Esophagus muscularis mucosa (tissue), 4 donors: ENCODE results near the gene EXOSC7. TPM values are rescaled to one million over a fixed set of nuclear protein-coding genes. Genes with fewer than 3 reads are reported as not detected.

Experiments used
- DNase-seq: peaks from one replicate; pipeline ENCODE4 v3.0.0-alpha.2; 2017; ENCODE audit errors: extremely low spot score
- H3K27ac ChIP-seq, 4 donors: fragments of 200-600 bp; sonication (generic); replicated peaks in 1 of 4; 1 replicate in 3 of 4; 2 replicates in 1 of 4; pipeline ENCODE4 v1.5.1; 2016 to 2019; ENCODE audit warnings: mild to moderate bottlenecking in 1 of 4
- H3K27me3 ChIP-seq, 4 donors: fragments of 200-600 bp; sonication (generic); one replicate each; pipeline versions ENCODE4 v1.5.1 to v1.6.0; 2016 to 2019
- H3K36me3 ChIP-seq, 4 donors: fragments of 200-600 bp; sonication (generic); one replicate each; pipeline ENCODE4 v1.5.1; 2016 to 2019
- H3K4me1 ChIP-seq, 4 donors: fragments of 200-600 bp; sonication (generic); one replicate each; pipeline ENCODE4 v1.5.1; 2016 to 2019
- H3K4me3 ChIP-seq, 4 donors: fragments of 200-600 bp; sonication (generic); 1 replicate in 2 of 4; 2 replicates in 2 of 4; pipeline ENCODE4 v1.5.1; 2016 to 2019; ENCODE audit warnings: mild to moderate bottlenecking in 4 of 4, moderate library complexity in 1 of 4
- H3K9me3 ChIP-seq, 4 donors: fragments of 200-600 bp; sonication (generic); 1 replicate in 3 of 4; 2 replicates in 1 of 4; pipeline ENCODE4 v1.5.1; 2016 to 2019
- EP300 ChIP-seq: sonication (generic); formaldehyde crosslinking; IDR thresholded peaks from one replicate; pipeline ENCODE4 v1.6.1; 2017; ENCODE audit warnings: antibody characterized with exemption
- POLR2A ChIP-seq: fragments of 450-650 bp; IDR thresholded peaks from one replicate; pipeline ENCODE4 v1.6.1; 2017; ENCODE audit warnings: antibody characterized with exemption, moderate library complexity, mild to moderate bottlenecking, low read depth
- POLR2AphosphoS5 ChIP-seq, 2 donors: sonication (generic); formaldehyde crosslinking; IDR thresholded peaks; one replicate each; pipeline ENCODE4 v1.6.1; 2017; ENCODE audit warnings: antibody characterized with exemption in 2 of 2
- WGBS: methylation state at CpG from one replicate; pipeline ENCODE4 v1.1.5; 2018; 5-methylcytosine and 5-hydroxymethylcytosine counted together
- intact Hi-C: fragments of 100-400 bp; cut with DNase I; formaldehyde crosslinking; loops from one replicate; pipeline ENCODE4 v1.15.1; 2023
- total RNA-seq, 4 donors: library from RNA; depleted of rRNA; stranded (reverse); fragments of >200 nt; gene quantifications; one replicate each; pipeline versions ENCODE4 v1.1.0 to v1.2.1, GENCODE V29; 2016
- TF ChIP-seq, protein P1 (sequence below), 3 experiments: fragments of 200-600 bp in 2 of 3; fragments of 450-650 bp in 1 of 3; sonication (generic) in 2 of 3; IDR thresholded peaks; one replicate each; pipeline ENCODE4 v1.5.1; 2017 to 2019; ENCODE audit warnings: antibody characterized with exemption in 3 of 3, mild to moderate bottlenecking in 2 of 3, moderate library complexity in 1 of 3

EXOSC7 gene
- total RNA-seq, 4 donors from 2014 or later = 20.8 to 35.1 (median 29.2) TPM

DNA sequence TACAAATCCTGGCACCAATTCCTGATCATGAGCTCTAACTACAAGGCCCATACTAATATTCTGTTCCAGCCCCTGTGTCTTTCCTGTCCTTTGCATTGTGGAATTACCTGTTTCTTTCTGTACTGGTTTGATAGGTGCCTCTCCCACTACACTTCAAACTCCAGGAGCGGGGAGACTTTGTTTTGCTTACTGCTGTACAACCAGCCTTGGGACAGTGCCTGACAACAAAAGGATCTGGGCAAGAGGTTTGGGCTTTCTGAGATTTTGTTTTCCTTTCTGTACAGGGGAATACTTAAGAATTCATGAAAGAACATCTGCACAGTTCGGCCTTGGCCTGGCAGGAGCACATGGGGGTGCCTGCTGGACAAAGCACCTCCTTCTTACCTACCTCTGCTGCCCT, 45.1 kb upstream of the EXOSC7 start:
- no peak for DNase-seq
- intact Hi-C loops = no loop called here
- no peak for TF ChIP-seq POLR2A
- TF ChIP-seq, protein P1, sequence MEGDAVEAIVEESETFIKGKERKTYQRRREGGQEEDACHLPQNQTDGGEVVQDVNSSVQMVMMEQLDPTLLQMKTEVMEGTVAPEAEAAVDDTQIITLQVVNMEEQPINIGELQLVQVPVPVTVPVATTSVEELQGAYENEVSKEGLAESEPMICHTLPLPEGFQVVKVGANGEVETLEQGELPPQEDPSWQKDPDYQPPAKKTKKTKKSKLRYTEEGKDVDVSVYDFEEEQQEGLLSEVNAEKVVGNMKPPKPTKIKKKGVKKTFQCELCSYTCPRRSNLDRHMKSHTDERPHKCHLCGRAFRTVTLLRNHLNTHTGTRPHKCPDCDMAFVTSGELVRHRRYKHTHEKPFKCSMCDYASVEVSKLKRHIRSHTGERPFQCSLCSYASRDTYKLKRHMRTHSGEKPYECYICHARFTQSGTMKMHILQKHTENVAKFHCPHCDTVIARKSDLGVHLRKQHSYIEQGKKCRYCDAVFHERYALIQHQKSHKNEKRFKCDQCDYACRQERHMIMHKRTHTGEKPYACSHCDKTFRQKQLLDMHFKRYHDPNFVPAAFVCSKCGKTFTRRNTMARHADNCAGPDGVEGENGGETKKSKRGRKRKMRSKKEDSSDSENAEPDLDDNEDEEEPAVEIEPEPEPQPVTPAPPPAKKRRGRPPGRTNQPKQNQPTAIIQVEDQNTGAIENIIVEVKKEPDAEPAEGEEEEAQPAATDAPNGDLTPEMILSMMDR (IDR thresholded peaks at IDR 0.05) = no peak
- no peak for TF ChIP-seq EP300
- no peak for TF ChIP-seq POLR2AphosphoS5 (IDR thresholded peaks at IDR 0.05)
- Histone ChIP-seq H3K4me3 (no peak overlapping the region), H3K27ac (no peak overlapping the region), H3K36me3 (peaks cover 20 to 84% (median 80%) of the 10 kb centered on the region in 4 donors), H3K9me3 (no peaks in the 10 kb centered on the region), H3K27me3 (no peaks in the 10 kb centered on the region), H3K4me1 (no peaks in the 10 kb centered on the region)
- WGBS = 91% methylated on average over 2 of the region's 2 CpGs

DNA sequence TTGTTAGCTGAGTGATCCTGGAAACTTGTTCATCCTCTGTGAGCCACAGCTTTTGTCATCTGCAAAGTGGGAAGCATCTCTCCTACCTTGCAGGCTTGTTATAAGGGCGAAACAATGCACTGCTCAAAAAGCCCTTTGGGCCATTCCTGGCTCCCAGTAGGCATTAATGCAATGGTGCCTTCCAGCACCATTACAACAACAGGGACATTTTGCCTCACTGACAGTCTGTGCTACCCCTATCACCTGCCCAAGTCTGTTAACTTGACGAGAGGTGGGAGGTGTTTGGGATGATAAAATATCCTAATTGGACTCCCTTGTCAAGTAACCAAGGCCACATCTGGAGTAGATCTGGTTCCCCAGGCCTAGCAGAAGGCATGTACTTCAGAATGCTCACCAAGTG, 44.3 kb upstream of the EXOSC7 start:
- Histone ChIP-seq H3K9me3 (no peaks in the 10 kb centered on the region), H3K4me1 (no peaks in the 10 kb centered on the region), H3K27me3 (no peaks in the 10 kb centered on the region), H3K36me3 (peaks cover 20 to 81% (median 74%) of the 10 kb centered on the region in 4 donors), H3K27ac (no peak overlapping the region), H3K4me3 (no peak overlapping the region)
- no peak for DNase-seq
- intact Hi-C loops = no loop called here
- TF ChIP-seq, protein P1 (IDR thresholded peaks at IDR 0.05) = no peak
- TF ChIP-seq POLR2AphosphoS5 (IDR thresholded peaks at IDR 0.05) = no peak
- TF ChIP-seq EP300 = no peak
- no peak for TF ChIP-seq POLR2A
- WGBS = 92% methylated on average over 2 of the region's 2 CpGs

DNA sequence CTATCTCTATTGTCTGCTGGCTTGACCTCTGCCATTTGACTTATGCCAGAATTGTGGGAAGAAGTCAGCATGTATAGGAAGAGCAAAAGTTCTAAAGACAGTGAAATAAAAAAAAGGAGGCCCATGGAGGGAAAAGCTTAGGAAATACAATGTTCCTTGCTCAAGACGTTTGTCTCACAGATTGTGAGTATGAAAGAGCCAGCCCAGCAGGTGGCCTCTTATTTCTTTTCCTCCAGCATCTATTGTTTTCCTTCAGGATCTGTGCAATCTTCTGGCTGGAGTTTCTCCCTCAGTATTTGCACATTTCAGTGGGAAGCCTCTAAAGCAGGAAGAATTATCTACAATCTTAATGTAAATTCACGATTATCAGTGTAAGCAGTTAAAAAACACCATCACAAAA, 43.8 kb upstream of the EXOSC7 start:
- WGBS = 74% methylated on average over 2 of the region's 2 CpGs
- Histone ChIP-seq H3K9me3 (no peaks in the 10 kb centered on the region), H3K4me1 (no peaks in the 10 kb centered on the region), H3K4me3 (no peak overlapping the region), H3K27ac (no peak overlapping the region), H3K27me3 (no peaks in the 10 kb centered on the region), H3K36me3 (peaks cover 23 to 81% (median 73%) of the 10 kb centered on the region in 4 donors)
- no peak for TF ChIP-seq EP300
- TF ChIP-seq, protein P1 (IDR thresholded peaks at IDR 0.05) = no peak
- TF ChIP-seq POLR2AphosphoS5 (IDR thresholded peaks at IDR 0.05) = no peak
- TF ChIP-seq POLR2A = no peak
- no peak for DNase-seq
- intact Hi-C loops = no loop called here

DNA sequence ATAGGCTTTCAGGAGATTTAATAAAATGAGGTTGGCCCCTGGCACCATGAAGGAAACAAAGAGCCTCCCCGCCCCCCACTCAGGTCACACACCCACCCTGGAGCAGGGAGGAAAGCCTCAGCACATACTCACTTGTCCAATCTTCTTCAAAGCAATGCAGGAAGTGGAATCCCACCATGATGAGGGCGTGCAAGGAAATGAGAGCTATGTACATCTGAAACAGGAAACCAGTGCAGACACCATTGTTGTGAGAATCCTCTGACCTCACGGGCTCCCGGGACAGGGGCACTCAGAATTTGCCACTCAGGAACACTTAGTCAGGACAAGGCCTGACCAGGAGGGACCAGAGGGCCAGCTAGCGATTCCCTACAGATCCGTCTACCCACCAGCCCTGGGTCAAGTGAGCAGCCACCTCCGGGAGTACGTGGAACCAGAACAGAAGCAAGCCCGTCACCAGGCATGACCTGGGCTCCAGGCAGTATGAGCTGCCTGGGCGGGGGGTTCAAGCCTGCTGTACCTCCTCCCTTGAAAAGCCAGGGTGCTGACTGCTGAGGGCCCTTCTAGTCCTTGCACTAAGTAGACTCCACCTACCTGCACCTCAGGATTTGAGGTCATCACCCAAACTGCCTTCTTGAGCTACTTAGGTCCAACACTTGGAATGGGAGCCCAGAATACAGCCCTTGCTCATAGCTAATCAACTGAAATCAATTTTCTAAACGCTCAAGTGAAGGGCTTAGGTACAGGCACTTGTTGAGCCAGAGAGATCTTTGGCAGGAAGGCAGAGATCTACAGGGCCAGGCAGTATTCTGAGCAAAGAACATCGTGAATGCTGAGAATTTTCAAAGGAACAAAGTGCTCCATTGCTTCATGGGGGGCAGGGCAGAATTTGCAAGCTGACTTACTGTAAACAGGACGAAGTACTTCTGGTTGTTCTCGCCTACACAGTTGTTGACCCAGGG, 42.8 kb upstream of the EXOSC7 start:
- 95% methylated on average over 10 of the region's 14 CpGs for WGBS
- TF ChIP-seq EP300 (no peak), POLR2A (no peak), POLR2AphosphoS5 (IDR thresholded peaks at IDR 0.05) (no peak)
- TF ChIP-seq, protein P1 (IDR thresholded peaks at IDR 0.05) = no peak
- Histone ChIP-seq H3K4me3 (no peak overlapping the region), H3K27ac (no peak overlapping the region), H3K4me1 (no peaks in the 10 kb centered on the region), H3K27me3 (no peaks in the 10 kb centered on the region), H3K36me3 (peaks cover 20 to 79% (median 69%) of the 10 kb centered on the region in 4 donors), H3K9me3 (no peaks in the 10 kb centered on the region)
- DNase-seq = no peak
- intact Hi-C loops = no loop called here
